ENCODE data around the gene GEN1. TPM values are rescaled to one million over a fixed set of nuclear protein-coding genes. Genes with fewer than 3 reads are reported as not detected.

Gene GEN1, protein sequence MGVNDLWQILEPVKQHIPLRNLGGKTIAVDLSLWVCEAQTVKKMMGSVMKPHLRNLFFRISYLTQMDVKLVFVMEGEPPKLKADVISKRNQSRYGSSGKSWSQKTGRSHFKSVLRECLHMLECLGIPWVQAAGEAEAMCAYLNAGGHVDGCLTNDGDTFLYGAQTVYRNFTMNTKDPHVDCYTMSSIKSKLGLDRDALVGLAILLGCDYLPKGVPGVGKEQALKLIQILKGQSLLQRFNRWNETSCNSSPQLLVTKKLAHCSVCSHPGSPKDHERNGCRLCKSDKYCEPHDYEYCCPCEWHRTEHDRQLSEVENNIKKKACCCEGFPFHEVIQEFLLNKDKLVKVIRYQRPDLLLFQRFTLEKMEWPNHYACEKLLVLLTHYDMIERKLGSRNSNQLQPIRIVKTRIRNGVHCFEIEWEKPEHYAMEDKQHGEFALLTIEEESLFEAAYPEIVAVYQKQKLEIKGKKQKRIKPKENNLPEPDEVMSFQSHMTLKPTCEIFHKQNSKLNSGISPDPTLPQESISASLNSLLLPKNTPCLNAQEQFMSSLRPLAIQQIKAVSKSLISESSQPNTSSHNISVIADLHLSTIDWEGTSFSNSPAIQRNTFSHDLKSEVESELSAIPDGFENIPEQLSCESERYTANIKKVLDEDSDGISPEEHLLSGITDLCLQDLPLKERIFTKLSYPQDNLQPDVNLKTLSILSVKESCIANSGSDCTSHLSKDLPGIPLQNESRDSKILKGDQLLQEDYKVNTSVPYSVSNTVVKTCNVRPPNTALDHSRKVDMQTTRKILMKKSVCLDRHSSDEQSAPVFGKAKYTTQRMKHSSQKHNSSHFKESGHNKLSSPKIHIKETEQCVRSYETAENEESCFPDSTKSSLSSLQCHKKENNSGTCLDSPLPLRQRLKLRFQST
- total RNA-seq (2014; rRNA removed; shearing (Covaris generic)): 46.8 and 63.1 TPM in 2 replicates

DNA sequence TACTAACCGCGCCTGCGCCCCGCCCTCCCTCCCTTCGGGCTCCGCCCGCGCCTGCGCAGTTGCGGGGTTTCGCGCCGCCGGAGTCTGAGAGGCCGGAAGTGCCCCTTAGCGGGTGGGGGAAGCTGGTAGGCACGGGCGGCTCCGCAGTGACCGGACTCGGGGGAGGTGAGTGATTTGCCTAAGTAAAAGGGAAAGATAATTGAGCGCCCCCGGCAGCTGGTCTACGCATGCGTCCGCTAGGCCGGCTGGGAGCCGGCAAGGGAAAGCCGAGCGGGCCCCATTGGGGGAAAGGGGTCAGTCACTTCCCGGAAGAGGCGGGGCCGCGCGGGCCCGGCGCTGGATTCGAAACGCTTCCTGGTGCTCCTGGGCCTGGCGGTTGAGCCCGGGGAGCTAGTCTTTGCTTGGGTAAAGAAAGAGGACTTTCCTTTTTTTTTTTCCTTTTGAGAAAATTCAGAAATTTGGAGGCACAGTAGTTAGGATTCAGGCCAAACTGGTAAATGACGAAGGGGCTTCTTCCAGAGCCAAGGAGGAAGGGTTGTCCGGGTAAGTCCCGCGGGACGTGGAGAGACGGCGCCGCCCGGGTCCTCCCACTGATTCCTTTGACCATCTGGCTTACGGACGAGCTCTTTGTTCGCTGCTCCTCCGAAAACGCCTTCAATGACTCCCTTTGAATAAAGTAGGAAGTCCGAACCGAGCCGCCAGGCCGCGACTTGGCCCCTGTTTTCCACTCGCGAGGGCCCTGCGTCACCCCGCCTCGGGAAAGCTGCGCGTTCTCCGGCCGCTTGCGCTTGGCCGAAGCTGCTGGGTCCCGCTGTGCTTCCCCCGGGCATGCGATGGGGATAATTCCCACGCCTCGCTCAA, at the start of gene GEN1, which contains the start of gene SMC6:
Gene GEN1 (plus strand): TSS at position 336 of the 861 bp plus-strand sequence. CDS start 5,806 bp downstream, outside the sequence.
Gene SMC6 (minus strand): TSS at position 8 of the 861 bp plus-strand sequence. CDS start 7,864 bp downstream, outside the sequence.
- H3K27ac ChIP-seq: peak within 1 kb of the TSS; percentile 95
- DNase-seq: peak; percentile 98
- H3K4me1 ChIP-seq: peaks cover 27% of the 10 kb centered on the region
- peak within 1 kb of the TSS; percentile 99 for H3K4me3 ChIP-seq
- H3K9me3 ChIP-seq (replicated peaks): no peaks in the 10 kb centered on the region
- peaks cover 10% of the 10 kb centered on the region for H3K36me3 ChIP-seq
- H3K27me3 ChIP-seq: no peaks in the 10 kb centered on the region

DNA sequence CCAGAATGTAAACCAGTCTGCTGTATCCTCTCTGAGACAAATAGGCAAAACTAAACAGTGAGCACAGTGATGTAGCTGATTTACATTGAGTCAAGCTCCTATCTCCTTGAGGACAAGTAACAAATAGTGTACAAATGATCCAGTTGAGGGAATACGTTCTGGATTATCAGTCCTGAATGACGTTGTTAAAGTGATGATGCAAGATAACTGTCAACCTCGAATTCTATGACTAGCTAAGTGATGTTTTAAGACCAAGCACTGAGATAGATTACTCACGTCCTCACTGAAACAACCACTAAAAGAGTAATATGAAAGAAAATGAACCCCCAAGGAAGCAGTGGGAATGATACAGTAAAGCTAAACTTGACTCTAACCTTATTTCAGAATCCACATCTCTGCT, 47.1 kb upstream of the GEN1 start:
- no peak overlapping the region for H3K4me3 ChIP-seq
- no peaks in the 10 kb centered on the region for H3K4me1 ChIP-seq
- no peak overlapping the region for H3K27ac ChIP-seq
- no peaks in the 10 kb centered on the region for H3K27me3 ChIP-seq
- DNase-seq: no peak
- H3K36me3 ChIP-seq: peaks cover 67% of the 10 kb centered on the region
- no peaks in the 10 kb centered on the region for H3K9me3 ChIP-seq (replicated peaks)

DNA sequence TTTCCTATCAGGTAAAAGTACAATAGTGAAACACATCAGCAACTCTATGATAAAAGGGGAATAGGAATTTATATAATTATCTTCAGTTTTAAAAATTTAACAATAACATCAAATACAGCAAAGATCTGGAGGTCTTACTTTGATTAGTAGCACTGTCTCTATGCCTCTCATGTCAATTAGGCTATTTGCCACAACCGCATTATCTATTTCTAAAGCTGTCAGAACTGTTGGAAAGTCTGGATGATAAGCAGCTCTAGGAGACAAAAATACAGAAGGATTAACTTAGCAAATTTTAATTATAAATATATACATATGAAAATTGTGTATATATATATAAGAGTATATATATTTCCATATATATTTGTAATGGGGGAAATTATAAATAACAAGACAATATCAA, 45.4 kb upstream of the GEN1 start:
- no peak for DNase-seq
- Histone ChIP-seq H3K27me3 (no peaks in the 10 kb centered on the region), H3K9me3 (replicated peaks) (no peaks in the 10 kb centered on the region), H3K4me3 (no peak overlapping the region), H3K36me3 (peaks cover 67% of the 10 kb centered on the region), H3K27ac (no peak overlapping the region), H3K4me1 (no peaks in the 10 kb centered on the region)

DNA sequence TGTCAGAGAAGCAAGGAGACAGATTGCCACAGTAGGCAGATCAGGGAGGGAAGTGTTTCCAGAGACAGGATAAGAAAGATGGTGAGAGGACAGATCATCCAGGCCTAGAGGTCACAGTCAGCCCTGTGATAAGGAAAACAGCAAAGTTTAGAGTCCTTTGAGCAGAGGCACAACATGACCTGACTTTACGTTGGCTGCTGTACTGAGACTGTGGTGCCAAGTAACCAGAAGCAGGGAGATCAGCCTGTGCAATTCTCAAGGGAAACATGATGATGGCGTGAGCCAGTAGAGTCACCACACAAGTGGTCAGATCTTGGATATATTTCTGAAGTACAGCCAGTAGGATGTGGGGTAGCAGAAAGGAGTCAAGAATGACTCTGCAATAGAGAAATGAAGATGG, 44.0 kb upstream of the GEN1 start:
- peaks cover 70% of the 10 kb centered on the region for H3K36me3 ChIP-seq

DNA sequence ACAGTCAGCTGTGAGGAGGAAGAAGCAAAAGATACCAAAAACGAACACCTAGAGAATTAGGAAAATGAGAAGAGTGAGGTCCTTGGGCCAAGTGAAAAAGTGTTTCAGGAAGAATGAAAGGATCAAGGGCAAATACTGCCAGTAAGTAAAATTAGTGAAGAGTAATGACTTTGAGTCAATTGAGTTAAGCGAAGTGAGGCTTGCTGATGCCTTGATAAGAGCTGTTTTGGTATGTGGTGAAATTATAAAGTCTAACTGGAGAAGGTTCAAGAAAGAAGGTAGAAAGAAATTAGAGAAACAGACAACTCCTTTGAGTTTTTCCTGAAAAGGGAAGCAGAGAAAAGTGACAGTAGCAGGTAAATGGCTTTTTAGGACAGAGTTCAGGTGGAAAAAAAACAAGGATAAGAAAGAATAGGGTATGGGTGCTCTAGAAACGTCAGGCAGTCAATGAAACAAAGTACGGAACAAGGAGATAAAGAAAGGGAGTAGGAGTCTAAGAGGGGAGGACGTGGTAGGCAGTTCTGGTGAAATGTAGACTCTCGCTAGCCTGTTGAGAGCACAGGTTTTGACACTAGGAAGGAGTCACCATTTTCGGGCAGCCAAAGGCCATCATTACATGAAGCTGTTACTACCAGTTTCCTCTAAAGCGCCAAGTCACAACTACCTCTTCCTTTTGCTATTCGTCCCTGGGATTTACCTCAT, 43.2 kb upstream of the GEN1 start:
- H3K36me3 ChIP-seq: peaks cover 76% of the 10 kb centered on the region
- H3K4me3 ChIP-seq: no peak overlapping the region
- no peaks in the 10 kb centered on the region for H3K27me3 ChIP-seq
- no peak overlapping the region for H3K27ac ChIP-seq
- no peaks in the 10 kb centered on the region for H3K9me3 ChIP-seq (replicated peaks)
- no peak for DNase-seq
- H3K4me1 ChIP-seq: no peaks in the 10 kb centered on the region

More for the DNA sequence above, 44.0 kb upstream of the GEN1 start:
- no peak overlapping the region for H3K27ac ChIP-seq
- H3K27me3 ChIP-seq: no peaks in the 10 kb centered on the region
- no peak for DNase-seq
- no peak overlapping the region for H3K4me3 ChIP-seq
- H3K9me3 ChIP-seq (replicated peaks): no peaks in the 10 kb centered on the region
- H3K4me1 ChIP-seq: no peaks in the 10 kb centered on the region

DNA sequence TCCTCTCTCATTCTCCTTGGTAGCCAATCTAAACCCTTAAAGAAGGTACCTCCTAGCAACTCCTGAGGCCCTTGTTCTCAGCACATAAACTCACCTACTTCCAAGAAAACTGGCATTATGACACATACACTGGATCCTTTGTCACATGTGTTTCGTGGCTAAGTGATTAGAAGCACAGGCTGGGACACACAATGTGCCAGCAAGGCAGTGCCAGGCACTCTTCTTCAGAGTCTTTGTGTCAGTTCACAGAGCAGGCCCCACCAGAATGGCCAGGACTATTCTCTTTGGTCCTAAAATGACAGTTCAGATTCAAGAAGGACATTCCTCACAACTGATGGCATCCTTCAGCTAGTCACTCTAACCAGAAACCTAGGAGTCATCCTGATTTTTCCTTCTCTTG, 40.6 kb upstream of the GEN1 start:
- Histone ChIP-seq H3K4me1 (no peaks in the 10 kb centered on the region; the same call in 1 of the 2 replicates), H3K36me3 (peaks cover 77% of the 10 kb centered on the region), H3K27me3 (no peaks in the 10 kb centered on the region), H3K4me3 (no peak overlapping the region), H3K9me3 (replicated peaks) (no peaks in the 10 kb centered on the region), H3K27ac (no peak overlapping the region)
- no peak for DNase-seq

DNA sequence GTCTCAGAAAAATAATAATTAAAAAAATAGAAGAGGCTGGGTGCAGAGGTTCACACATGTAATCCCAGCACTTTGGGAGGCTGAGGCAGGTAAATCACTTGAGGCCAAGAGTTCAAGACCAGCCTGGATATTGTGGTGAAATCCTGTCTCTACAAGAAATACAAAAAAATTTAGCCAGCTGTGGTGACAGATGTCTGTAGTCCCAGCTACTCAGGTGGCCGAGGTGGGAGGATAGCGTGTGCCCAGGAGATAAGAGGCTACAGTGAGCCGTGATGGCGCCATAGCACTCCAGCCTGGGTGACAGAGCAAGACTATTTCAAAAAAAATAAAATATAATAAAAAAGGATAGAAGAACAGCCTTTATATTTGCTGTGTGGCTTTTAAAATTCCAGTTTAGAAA, 36.3 kb upstream of the GEN1 start:
- peaks cover 92% of the 10 kb centered on the region for H3K36me3 ChIP-seq
- no peaks in the 10 kb centered on the region for H3K27me3 ChIP-seq
- no peak overlapping the region for H3K4me3 ChIP-seq
- H3K4me1 ChIP-seq: no peaks in the 10 kb centered on the region; the same call in 1 of the 2 replicates
- no peaks in the 10 kb centered on the region for H3K9me3 ChIP-seq (replicated peaks)
- H3K27ac ChIP-seq: no peak overlapping the region
- DNase-seq: no peak

DNA sequence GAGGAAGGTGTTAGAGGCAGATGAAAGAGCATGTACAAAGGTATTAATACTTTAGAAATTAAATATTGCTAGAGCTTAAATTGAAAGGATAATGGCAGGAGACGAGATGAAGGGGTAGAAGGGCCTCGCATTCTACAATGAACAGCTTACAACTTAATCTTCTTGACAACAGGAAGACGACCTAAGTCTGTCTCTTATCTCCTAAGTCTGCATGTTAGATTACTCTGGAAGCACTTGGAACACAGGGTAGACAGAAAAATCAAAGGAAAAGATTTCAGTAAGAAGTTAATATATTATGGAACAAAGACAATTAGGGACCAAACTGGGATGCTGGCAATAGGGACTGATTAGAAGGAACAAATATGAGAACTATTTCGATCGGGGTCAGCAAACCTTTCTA, 35.2 kb upstream of the GEN1 start:
- Histone ChIP-seq H3K27me3 (no peaks in the 10 kb centered on the region), H3K4me1 (no peaks in the 10 kb centered on the region; the same call in 1 of the 2 replicates), H3K27ac (no peak overlapping the region), H3K9me3 (replicated peaks) (no peaks in the 10 kb centered on the region), H3K4me3 (no peak overlapping the region), H3K36me3 (peaks cover 89% of the 10 kb centered on the region)
- DNase-seq: no peak

DNA sequence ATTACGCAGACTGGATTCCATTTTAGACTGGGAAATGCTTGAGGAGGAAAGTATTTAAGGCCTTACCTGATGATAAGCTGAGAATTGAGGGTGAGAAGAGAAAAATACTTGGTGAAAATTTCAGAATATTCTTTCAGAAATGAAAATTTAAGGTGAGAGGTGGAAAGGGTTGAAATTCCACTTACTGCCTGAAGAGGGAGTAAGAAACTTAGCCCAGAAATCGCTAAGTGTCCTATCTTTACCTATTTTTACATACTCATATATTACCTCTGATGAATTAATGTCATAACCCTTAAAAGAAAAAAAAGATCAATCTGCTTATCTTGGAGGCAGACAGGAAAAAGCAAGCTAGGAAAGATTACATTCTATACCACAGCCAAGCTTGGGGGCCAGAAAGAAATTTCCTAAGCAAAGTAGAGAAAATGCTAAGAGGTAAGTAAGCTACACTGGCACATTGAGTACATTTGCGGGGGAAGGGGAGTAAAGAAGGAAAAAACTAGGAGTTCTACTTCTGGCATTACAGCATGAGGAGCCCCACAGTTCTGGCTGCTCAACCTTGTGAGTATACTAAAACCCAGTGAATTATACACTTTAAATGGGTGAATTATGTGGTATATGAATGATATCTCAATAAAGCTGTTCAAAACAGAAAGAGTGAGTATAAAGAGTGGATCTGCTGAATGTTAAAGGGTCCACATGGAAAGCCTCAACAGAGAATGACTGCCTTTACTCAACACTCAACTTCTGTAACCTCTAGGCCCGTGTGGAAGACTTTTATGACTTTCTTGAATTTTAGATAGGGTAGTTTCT, 34.2 kb upstream of the GEN1 start:
- H3K27ac ChIP-seq: no peak overlapping the region
- H3K27me3 ChIP-seq: no peaks in the 10 kb centered on the region
- peak in 1 of 2 experiments; percentile 53 for DNase-seq
- peaks cover 90% of the 10 kb centered on the region for H3K36me3 ChIP-seq
- H3K4me1 ChIP-seq: no peaks in the 10 kb centered on the region; the same call in 1 of the 2 replicates
- no peaks in the 10 kb centered on the region for H3K9me3 ChIP-seq (replicated peaks)
- H3K4me3 ChIP-seq: no peak overlapping the region

DNA sequence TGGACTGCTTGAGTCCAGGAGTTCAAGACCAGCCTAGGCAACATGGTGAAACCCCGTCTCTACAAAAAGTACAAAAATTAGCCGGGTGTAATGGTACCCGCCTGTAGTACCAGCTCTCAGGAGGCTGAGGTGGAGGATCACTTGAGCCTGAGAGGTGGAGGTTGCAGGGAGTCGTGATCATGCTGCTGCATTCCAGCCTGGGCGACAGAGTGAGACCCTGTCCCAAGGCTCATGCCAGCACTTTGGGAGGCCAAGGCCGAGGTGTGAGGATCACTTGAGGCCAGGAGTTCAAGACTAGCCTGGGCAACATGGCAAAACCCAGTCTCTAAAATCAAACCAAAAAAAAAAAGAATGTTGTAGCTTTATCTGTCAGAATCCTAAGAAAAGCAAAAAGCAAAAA, 25.7 kb upstream of the GEN1 start:
- Histone ChIP-seq H3K27me3 (no peaks in the 10 kb centered on the region), H3K27ac (no peak overlapping the region), H3K9me3 (replicated peaks) (no peaks in the 10 kb centered on the region), H3K4me3 (no peak overlapping the region), H3K36me3 (peaks cover 77% of the 10 kb centered on the region), H3K4me1 (no peaks in the 10 kb centered on the region)
- DNase-seq: no peak

DNA sequence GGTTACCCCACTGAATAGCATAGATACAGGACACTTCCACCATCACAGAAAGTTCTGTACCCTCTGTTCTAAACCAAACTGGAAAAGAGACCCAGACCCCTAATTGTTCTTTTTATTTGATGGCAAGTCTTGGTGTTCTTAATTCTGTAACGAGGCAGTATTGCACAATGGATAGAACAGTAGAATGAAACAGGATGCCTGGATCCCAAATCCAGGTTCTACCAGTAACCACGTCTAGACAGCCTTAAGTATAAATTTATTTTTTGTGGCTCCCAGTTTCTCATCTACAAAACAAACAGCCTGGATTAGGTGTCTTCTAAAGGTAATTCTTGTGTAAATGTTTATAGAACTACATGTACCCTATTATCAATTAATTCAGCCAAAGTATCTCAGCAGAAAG, 24.1 kb upstream of the GEN1 start:
- DNase-seq: no peak
- Histone ChIP-seq H3K27me3 (no peaks in the 10 kb centered on the region), H3K36me3 (peaks cover 63% of the 10 kb centered on the region), H3K27ac (no peak overlapping the region), H3K4me1 (no peaks in the 10 kb centered on the region), H3K4me3 (no peak overlapping the region), H3K9me3 (replicated peaks) (no peaks in the 10 kb centered on the region)

DNA sequence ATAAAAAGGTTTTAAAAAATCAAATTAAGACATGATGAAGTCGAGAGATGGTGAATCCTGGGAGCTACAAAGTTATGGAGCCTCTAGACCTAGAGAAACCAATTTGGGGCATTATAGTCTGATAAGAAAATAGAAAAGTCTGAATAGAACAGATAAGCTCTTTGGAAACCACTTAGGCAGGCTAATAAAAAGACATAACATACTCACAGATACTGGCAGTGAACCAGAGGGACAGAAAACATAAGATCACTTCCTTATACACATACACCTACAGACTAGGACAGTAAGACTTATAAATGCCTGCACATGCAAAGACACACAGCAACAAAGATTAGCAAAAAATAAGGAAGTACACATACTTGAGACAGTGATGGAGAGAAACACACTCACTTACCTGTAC, 20.3 kb upstream of the GEN1 start:
- peaks cover 63% of the 10 kb centered on the region for H3K36me3 ChIP-seq

DNA sequence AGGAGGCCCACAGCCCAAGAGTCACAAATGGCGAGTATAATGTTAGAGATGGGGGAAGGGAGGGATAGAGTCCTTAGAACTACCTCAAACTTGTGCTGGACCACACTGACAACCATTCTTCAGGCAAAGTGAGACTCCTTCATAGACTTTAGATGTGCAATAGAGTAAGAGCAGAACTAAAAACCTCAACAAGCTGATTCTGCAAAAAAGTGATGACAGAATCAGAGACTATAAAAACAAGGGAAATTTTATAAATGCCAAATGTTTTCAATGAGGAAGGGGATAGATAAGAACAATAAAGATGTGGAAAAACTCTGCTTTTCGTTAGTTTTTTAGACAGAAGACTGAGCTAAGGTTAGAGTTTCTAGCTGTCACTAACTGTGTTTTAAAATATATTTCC, 18.1 kb upstream of the GEN1 start:
- H3K36me3 ChIP-seq: peaks cover 59% of the 10 kb centered on the region
- no peaks in the 10 kb centered on the region for H3K4me1 ChIP-seq
- H3K27me3 ChIP-seq: no peaks in the 10 kb centered on the region
- no peak overlapping the region for H3K27ac ChIP-seq
- H3K4me3 ChIP-seq: no peak overlapping the region
- DNase-seq: no peak
- H3K9me3 ChIP-seq (replicated peaks): no peaks in the 10 kb centered on the region

More for the DNA sequence above, 20.3 kb upstream of the GEN1 start:
- DNase-seq: no peak
- H3K4me1 ChIP-seq: no peaks in the 10 kb centered on the region
- no peaks in the 10 kb centered on the region for H3K9me3 ChIP-seq (replicated peaks)
- no peak overlapping the region for H3K4me3 ChIP-seq
- H3K27ac ChIP-seq: no peak overlapping the region
- H3K27me3 ChIP-seq: no peaks in the 10 kb centered on the region

Data from SJCRH30 (cell line).